Measurements from ENCODE around the gene GJB6.

Gene GJB6

GRCh38 chr13:20185366-20186056 lies 46.6 kb downstream of the GJB6 start:
- no peak for DNase-seq

GRCh38 chr13:20182231-20182846 lies 49.8 kb downstream of the GJB6 start:
- DNase-seq: peak; percentile 70

- DNase-seq: no peak
Observed at GRCh38 chr13:20181188-20181587, 50.9 kb downstream of the GJB6 start.

GRCh38 chr13:20178156-20178555 lies 54.0 kb downstream of the GJB6 start:
- DNase-seq: no peak

- no peak for DNase-seq
Observed at GRCh38 chr13:20177049-20177831, 54.9 kb downstream of the GJB6 start.

GRCh38 chr13:20175907-20176652 lies 56.0 kb downstream of the GJB6 start:
- DNase-seq: no peak

- DNase-seq: no peak
Observed at GRCh38 chr13:20175406-20175794, 56.7 kb downstream of the GJB6 start.

- DNase-seq: peak; percentile 81
Observed at GRCh38 chr13:20174656-20175405, 57.3 kb downstream of the GJB6 start.

- DNase-seq: no peak
Observed at GRCh38 chr13:20173116-20173746, 58.9 kb downstream of the GJB6 start.
